T-helper 2 cell (primary cell): Measurements from ENCODE around the gene PLCB3.

Experiments
- DNase-seq, 5 experiments: peaks; one replicate each; pipeline versions ENCODE4 v3.0.0 to v3.0.0-alpha.2; 2012 to 2022
- total RNA-seq, 2 donors: gene quantifications; one replicate each; lab custom pipeline; 2026; lab: John Stamatoyannopoulos, UW

Gene PLCB3
- 7.5 to 10.2 reads per million in 2 donors for total RNA-seq

- peak; percentile 40 to 56 (median 49) for DNase-seq
These were observed at the start of gene PLCB3 for GRCh38 chr11:64251016-64251752. PLCB3 (plus strand) TSS chr11:64251530; CDS start chr11:64251650, 120 bp downstream.

GRCh38 chr11:64201543-64201942, 49.8 kb upstream of the PLCB3 start:
- no peak for DNase-seq

GRCh38 chr11:64202992-64203391, 48.3 kb upstream of the PLCB3 start:
- no peak for DNase-seq

GRCh38 chr11:64203421-64204079, 47.8 kb upstream of the PLCB3 start:
- no peak for DNase-seq

- no peak for DNase-seq
These were observed 47.3 kb upstream of the PLCB3 start for GRCh38 chr11:64204080-64204440.

GRCh38 chr11:64204464-64204989, 46.8 kb upstream of the PLCB3 start:
- DNase-seq = peak; percentile 53 to 86 (median 68)

- peak in 4 of 5 experiments; percentile 53 to 93 (median 62) for DNase-seq
These were observed 44.7 kb upstream of the PLCB3 start, which contains the start of gene FERMT3 for GRCh38 chr11:64206457-64207255. FERMT3 (plus strand) TSS chr11:64206721; CDS start chr11:64207365, 644 bp downstream.

- DNase-seq = peak in 4 of 5 experiments; percentile 54 to 92 (median 68)
These were observed 43.9 kb upstream of the PLCB3 start for GRCh38 chr11:64207256-64208085.

GRCh38 chr11:64208086-64208795, 43.1 kb upstream of the PLCB3 start:
- no peak for DNase-seq

- no peak for DNase-seq
These were observed 42.4 kb upstream of the PLCB3 start for GRCh38 chr11:64208796-64209562.

- no peak for DNase-seq
These were observed 41.8 kb upstream of the PLCB3 start for GRCh38 chr11:64209563-64209843.

GRCh38 chr11:64210301-64211020, 40.9 kb upstream of the PLCB3 start:
- DNase-seq = no peak

GRCh38 chr11:64211181-64211872, 40.0 kb upstream of the PLCB3 start:
- DNase-seq = no peak

GRCh38 chr11:64216879-64217278, 34.5 kb upstream of the PLCB3 start:
- no peak for DNase-seq

GRCh38 chr11:64218628-64219353, 32.5 kb upstream of the PLCB3 start:
- no peak for DNase-seq

- DNase-seq = no peak
These were observed 32.0 kb upstream of the PLCB3 start for GRCh38 chr11:64219354-64219684.

- DNase-seq = no peak
These were observed 31.6 kb upstream of the PLCB3 start for GRCh38 chr11:64219755-64220154.

- DNase-seq = no peak
These were observed 31.1 kb upstream of the PLCB3 start for GRCh38 chr11:64220271-64220670.

- DNase-seq = no peak
These were observed 30.5 kb upstream of the PLCB3 start for GRCh38 chr11:64220798-64221197.
